ENCODE data around the gene PTBP2. TPM values are rescaled to one million over a fixed set of nuclear protein-coding genes. Genes with fewer than 3 reads are reported as not detected.
A peak's percentile ranks its signal among the peaks of the same experiment; 100 is the strongest.

The PTBP2 gene, protein sequence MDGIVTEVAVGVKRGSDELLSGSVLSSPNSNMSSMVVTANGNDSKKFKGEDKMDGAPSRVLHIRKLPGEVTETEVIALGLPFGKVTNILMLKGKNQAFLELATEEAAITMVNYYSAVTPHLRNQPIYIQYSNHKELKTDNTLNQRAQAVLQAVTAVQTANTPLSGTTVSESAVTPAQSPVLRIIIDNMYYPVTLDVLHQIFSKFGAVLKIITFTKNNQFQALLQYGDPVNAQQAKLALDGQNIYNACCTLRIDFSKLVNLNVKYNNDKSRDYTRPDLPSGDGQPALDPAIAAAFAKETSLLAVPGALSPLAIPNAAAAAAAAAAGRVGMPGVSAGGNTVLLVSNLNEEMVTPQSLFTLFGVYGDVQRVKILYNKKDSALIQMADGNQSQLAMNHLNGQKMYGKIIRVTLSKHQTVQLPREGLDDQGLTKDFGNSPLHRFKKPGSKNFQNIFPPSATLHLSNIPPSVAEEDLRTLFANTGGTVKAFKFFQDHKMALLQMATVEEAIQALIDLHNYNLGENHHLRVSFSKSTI
- 11.3 and 14.3 TPM in 2 replicates for total RNA-seq (2014; rRNA removed; shearing (Covaris generic))
- 11.8 TPM in 2 replicates for polyA plus RNA-seq (2015; cell fraction: cytosol; rRNA removed)
- 67.3 and 93.7 TPM in 2 replicates for polyA plus RNA-seq (2015; cell fraction: nucleus; rRNA removed)

DNA sequence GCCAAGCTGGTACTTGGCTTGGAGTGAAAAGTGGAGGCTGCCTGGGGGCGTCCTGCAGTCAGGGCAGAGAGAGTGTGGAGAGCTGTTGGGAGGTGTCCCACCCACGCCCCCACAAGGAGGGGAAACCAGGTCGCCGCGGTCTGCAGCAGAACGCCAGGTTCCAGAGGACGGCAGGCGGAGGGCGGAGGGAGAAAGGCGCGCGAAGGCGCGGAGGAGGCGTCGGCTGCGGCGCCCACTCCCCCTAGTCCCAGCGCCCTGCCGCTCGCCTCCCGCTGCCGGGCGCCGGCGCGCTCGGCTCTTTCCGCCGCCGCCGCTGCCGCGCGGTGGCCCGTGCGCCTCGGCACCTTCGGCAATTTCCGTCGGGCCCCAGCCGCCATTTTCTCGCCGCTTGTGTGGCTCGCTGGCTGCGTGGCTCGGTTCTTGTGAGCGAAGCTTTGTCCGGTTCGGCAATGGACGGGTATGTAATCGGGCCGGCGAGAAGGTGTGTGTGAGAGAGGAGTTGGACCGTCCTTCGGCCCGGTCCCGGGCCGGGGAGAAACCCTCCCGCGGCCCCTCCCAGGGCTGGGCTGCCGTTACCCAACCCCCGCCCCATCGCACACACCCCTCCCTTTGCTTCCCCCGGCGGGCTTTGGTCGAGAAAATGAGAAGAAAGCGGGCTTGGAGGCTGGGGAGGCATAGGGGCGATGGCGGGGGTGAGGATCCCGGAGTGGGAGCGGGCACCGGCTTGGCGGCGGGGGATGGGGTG, at the start of gene PTBP2:
Gene PTBP2, plus strand, starts transcription at position 369 of the 745 bp plus-strand sequence. Its CDS starts 81 bp downstream, at position 450.
- peak; percentile 77 for DNase-seq (ENCODE audit: low read depth)

DNA sequence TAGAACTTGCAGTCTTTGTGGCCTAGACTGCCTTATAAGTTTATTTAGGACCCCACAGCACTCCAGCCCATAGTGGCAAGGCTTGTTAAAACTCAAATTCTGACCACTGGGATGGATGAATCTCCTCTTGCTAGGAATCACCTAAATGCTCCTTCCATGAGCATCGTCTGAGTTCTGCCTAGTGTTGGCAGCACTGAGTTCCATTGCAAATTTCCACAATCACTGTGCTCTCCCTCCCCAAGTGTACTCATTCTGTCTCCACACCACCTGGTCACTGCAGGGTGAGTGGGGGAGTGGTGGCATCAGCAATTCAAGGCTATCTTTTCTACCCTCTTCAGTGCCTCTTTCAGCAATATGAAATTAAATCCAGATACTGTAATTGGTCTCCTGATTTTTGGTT, 46.7 kb upstream of the PTBP2 start:
- DNase-seq (ENCODE audit: low read depth) = no peak

DNA sequence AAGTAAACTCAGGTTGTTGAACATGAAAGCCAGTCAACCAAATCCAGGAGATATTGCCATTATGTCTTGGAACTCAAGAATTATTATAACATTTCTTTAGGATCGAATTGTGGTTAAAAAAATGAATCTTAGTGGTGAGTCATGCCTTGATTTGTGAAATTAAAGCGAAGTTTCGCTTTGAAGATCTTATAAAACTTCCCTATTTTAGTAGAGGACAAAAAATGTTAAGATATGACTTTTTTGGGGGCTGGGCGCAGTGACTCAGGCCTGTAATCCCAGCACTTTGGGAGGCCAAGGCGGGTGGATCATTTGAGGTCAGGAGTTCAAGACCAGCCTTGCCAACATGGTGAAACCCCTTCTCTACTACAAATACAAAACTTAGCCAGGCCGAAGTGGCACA, 39.5 kb upstream of the PTBP2 start:
- DNase-seq (ENCODE audit: low read depth) = no peak

DNA sequence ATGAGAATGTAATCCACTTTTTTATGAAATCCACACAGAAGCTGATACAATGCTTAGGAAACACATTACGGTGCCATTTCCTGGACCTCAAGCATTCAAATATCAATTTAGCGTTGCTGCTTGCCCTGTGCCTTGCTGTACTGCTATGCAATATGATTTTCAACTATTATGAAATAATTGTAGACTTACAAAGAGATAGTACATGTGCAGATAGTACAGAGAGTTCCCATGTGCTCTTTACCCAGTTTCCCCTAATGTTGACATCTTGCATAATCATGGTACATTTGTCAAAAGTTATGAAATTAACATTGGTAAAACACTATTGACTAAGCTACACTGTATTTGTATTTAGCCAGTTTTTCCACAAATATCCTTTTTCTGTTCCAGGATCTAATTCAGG, 37.7 kb upstream of the PTBP2 start:
- DNase-seq (ENCODE audit: low read depth) = no peak

DNA sequence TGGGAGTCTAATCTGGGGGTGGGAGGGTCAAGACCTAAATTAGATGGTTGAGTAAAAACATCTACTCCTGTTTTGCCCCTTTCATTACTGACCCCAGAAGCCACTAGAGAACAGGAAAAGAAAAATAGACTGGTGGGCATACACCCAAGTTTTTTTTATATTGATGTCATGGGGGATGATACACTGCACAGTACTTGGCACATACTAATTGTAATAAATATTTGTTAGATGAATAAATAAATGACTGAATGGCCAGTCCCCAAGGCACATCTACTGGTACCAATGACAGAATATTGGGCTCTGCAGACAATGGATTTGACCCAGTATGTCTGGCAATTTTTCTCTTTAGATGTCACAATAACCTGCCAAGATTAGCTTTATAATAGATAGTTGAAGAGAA, 36.8 kb upstream of the PTBP2 start:
- no peak for DNase-seq (ENCODE audit: low read depth)

DNA sequence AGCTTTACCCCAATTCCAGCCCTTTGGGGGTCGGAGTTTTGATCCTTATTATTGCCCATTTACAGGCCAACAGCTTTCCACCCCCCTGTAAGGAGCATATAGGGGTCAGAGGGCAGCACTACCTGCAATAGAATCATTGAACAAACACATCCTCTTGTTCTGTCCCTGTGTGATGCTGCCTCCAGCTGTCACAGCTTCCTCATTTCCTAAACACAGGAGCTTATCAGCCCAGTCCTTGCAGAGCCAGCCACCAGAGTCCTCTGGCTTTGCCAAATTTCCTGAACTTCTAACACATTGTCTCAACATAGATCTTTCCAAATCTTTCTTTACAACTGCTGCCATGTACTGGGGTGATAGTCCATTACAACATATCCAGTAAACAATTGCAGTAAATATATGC, 32.8 kb upstream of the PTBP2 start:
- no peak for DNase-seq (ENCODE audit: low read depth)

DNA sequence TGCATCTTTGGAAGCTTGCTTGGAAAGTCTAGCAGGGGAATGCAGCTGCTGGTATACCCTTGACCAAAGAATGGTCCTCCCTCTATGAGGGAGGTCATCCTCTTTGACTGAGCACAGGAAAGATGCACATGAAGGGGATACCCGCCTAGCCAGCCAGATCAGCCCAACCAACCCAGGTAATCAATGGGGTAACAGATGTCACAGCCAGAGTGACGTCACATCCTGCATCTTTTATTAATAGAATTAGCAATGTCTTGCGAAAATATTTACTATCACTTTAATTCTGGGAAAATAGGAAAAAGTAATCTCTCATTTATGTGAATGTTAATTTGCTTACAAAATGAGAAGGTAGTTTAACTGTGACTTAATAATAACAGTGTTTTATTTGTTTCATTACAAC, 25.6 kb upstream of the PTBP2 start:
- no peak for DNase-seq (ENCODE audit: low read depth)

DNA sequence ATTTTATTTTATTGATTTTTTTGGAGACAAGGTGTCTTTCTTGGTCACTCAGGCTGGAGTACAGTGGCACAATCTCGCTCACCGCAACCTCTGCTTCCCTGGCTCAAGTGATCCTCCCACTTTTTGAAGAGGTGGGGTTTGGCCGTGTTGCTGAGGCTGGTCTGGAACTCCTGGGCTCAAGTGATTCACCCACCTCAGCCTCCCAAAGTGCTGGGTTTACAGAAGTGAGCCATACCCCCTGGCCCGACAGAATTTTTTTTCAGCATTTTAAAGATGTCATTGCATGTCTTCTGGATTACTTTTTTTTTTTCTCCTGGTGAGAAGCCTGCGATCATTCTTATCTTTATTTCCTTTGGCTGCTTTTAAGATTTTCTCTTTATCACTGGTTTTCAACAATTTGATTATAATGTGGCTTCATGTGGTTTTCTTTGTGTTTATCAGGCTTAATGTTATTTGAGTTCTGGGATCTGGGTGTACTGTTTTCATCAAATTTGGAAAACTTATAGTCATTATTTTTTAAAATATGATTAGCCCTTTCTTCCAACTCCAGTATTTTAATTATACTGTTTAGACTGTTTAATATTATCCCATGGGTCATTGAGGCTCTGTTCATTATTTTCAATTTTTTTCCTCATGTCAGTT, 23.1 kb upstream of the PTBP2 start:
- peak; percentile 47 for DNase-seq (ENCODE audit: low read depth)

DNA sequence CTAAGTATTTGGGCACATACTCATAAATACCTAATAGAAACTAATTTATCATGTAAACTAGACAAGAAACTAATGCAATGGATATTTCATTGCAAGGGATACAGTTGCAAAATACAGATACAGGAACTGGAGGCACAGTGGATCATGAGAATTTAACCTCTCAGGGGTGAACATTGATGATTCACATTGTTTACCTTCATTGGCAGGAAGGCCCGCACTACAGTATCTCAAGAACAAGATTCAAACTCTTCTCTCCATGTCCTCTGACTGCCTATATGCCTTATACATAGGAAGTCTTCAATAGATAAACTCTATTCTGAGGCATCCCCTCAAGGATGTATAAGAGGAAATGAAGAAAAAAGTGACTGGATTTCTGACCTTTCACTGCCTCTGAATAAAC, 18.4 kb upstream of the PTBP2 start:
- DNase-seq (ENCODE audit: low read depth) = peak; percentile 13

DNA sequence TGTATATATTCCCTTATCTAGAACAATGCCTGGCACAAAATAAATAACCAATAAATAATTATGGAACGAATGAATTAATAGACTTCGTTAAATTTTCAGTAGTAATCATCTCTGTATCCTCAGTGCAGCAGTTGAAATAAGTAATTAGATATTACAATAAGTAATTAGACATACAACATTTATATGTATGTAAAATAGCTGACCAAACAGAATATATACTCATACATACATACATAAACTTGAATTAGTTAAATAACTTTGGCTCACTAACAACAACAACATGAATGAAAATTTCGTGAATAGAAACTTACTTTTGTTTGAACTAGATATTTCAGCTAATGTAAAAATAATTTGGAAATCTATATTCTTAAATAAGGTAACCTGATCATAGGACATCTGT, 14.6 kb upstream of the PTBP2 start:
- no peak for DNase-seq (ENCODE audit: low read depth)

DNA sequence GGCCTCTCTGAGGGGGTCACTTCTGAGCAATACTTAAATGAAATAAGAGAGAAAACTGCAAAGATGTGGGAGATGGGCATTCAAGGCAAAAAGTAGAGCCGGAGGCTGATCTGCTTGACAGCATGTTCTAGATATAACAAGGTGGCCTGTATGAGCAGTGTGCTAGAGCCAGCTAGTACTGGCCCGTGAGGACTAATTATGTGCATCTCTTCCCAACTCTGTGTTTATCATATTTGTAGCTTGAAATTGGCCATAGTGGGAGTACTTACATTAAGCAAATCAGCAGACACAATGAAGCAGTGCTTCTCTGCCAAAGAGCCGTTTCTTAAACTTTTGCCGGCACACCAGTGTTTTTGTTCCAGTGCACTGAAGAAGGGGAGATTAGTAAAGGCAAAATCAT, 13.1 kb upstream of the PTBP2 start:
- DNase-seq (ENCODE audit: low read depth) = no peak

DNA sequence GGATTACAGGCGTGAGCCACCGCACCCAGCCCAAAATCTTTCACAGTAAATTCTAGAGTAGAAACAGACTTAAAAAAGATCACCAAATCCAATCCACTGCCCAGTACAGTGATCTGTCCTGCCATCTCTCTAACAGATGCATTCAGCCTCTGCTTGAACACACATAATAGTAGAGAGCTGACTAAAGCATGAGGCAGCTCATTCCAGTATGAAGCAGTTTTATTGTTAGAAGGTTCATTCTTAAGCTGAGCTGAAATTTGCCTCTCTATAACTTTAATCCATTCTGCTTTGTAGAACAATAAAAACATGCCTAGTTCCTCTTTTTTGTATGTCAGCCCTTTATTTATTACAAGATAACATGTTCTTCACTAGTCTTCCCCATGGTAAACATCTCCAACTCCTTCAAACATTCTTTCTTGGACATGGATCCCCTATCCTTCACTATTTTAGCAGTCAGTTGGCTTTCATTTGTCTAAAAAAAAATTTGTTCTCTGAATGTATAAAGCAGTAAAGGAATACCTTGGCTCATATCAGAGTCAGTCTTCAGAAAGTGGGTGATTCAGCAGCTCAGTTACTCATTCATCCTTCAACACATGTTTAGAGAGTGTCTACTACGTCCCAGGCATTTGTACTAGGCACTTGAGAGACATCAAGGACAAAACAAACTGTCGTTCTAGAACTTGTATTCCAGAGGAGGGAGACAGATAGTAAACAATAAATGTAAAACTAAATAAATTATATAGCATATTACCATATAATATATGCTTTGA, 10.7 kb upstream of the PTBP2 start:
- DNase-seq (ENCODE audit: low read depth) = peak; percentile 42

DNA sequence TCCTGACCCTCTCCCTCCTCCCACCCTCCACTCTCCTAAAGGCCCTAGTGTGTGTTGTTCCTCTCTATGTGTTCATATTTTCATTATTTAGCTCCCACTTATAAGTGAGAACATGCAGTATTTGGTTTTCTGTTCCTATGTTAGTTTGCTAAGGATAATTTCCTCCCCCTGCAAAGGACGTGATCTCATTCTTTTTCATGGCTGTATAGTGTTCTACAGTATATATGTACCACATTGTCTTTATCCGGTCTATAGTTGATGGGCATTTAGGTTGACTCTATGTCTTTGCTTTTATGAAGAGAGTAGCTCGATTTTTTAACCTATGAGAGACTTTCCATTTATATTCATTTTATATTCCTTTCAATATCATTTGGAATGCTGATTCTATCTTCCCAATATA, 7.9 kb upstream of the PTBP2 start:
- no peak for DNase-seq (ENCODE audit: low read depth)

DNA sequence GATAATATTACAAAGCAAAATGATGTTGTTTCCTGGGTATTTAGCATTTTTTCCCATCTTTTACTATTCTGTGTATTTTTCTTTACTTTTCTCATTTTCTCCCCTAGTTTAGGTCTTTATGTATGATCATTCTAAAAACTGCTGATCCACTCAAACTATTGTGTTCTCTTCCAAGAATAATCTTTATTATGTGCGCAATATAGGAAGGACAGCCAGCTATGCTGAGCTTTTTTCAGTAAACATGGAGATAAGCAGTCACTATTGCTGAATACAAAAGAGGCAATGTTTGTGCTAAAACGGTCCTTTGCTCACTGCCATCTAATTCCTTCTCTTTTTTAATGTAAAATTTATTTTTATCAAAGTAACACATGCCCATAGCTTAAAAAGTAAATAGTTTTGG, 6.7 kb upstream of the PTBP2 start:
- no peak for DNase-seq (ENCODE audit: low read depth)

DNA sequence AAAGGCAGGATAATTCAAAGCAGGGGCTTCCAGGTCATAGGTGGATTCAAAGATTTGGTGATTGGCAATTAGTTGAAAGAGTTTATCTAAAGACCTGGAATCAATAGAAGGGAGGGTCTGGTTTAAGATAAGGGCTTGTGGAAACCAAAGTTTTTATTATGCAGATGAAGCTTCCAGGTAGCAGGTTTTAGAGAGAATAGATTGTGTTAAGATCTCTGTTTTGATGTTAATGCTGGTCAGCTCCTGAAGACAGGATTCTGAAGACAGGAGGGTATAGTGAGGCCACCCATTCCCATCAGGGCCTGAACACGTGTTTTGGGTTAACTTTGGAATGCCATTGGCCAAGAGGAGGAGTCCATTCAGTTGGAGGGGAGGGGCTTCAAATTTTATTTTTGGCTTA, 6.1 kb upstream of the PTBP2 start:
- DNase-seq (ENCODE audit: low read depth) = no peak

DNA sequence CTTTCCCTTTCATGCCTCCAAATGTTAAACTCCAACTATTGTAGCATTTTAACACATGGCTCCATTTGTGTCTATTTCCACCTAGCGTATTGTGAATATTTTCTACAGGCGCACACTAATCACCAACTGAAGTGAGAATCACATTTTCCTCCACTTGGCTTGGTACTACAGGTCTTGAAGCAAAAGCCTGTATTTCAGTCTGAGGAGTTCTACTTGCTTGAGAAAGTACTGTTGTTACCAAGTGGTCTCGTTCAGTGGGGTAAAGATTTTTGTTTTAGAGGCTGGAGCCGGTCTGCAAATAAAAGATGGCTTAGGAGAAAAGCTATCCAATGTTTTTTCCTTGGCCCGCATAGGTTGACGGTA, 550 bp upstream of the PTBP2 start:
- no peak for DNase-seq (ENCODE audit: low read depth)

DNA sequence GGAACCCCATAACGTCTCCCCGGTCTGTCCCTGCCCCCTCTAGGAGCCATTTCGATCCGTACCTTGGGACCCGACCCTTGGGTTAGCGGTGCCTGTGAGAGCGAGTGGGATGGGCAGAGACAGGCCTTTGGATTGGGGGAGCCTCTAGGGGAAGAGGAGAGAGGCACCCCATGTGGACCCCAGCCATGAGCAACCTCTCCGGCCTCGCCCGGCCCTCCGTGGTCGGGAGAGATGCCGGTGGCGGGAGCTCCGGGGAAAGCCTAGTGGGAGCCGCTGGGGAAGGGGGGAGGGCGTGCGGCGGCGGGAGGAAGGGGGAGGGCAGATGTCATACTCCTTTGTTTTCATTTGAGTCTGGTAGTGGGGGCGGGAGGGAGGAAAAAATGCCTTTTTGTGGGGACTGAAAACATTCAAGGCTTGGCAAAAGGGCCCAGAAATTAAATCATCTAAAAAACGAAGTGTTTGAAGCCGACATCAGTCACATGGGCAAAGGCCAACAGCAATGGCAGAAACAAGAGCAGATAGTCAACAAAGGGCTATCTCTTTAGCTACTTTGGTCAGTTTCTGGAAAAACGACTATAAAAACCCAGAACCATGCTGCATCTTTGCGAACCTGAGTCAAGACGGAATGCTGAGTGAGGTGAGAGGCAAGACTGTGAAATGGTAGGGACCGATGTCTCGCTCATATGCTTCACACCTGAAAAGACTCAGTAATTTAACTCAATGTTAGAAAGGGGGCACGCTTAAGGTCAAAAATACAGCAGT, 758 bp downstream of the PTBP2 start:
- DNase-seq (ENCODE audit: low read depth) = peak; percentile 23

DNA sequence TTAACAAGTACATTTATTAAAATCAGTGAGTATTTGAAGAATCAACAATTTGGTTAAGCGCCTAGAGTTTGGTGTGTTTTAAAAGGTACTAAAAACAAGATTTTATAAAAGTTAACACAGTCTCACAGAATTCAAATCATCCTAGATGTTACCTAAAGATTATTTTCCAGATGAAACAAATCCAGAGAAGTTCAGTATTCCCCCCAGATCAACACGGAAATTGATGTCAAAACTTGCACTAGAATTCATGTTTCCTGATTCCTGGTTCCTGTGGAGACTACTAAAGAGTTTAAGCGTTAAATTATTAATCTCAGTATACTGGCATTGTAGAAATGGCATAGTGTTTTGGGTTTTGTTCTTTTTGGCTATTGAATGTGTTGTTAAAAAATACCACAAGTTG, 1.4 kb downstream of the PTBP2 start:
- no peak for DNase-seq (ENCODE audit: low read depth)

DNA sequence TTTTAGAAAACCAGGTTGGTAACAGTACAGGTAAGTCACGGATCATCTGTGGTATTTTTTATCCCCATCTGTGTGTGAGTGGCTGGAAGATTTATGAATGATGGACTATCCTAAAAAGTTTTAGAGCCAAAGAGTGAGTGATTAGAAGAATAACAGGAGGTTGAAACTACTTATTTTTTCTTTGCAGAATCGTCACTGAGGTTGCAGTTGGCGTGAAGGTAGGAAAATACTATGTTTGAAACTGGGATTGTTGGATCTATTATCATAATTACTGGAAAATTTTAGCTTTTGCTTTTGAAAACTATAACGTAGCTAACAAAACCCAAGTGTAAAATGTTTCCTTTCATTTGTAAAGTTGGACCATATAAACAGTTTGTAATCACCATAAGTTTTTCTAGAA, 1.8 kb downstream of the PTBP2 start:
- no peak for DNase-seq (ENCODE audit: low read depth)

DNA sequence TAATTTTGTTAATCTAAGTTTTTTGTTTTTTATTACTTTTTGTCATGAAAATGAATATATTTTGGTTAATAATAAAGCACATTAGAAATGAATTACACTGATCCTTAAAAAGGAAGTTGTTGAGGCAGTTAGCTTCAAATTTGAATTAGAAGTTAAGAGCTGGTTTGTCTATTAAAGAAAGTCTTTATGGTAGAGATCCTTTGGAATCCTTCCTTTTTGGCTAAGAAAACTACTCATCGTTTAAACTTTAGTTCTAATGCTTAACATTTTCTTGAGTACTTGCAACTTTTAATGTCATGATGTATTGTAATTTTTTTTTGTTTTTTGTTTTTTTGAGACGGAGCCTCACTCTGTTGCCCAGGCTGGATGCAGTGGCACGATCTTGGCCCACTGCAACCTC, 2.4 kb downstream of the PTBP2 start:
- no peak for DNase-seq (ENCODE audit: low read depth)
